HUES6 (cell line): ENCODE measurements around the gene HOXA2.

Source experiments
- H3K27ac ChIP-seq: 2 replicates; pipeline ENCODE4 v1.7.0; 2013; ENCODE audit warnings: low read depth, mild to moderate bottlenecking, low read length, inconsistent platforms
- H3K27me3 ChIP-seq: 2 replicates; pipeline ENCODE4 v1.6.1; 2013; ENCODE audit warnings: low read length; ENCODE audit not compliant: control insufficient read depth, insufficient read depth
- H3K36me3 ChIP-seq: 2 replicates; pipeline ENCODE4 v1.6.1; 2013; ENCODE audit warnings: low read length; ENCODE audit not compliant: control insufficient read depth, insufficient read depth
- H3K4me1 ChIP-seq: 2 replicates; pipeline ENCODE4 v1.6.1; 2013; ENCODE audit warnings: low read length; ENCODE audit not compliant: control insufficient read depth, insufficient read depth
- H3K4me3 ChIP-seq: 2 replicates; pipeline ENCODE4 v1.5.1; 2013; ENCODE audit warnings: low read depth, low read length
- H3K9ac ChIP-seq: one replicate; pipeline ENCODE4 v1.6.1; 2013; ENCODE audit warnings: mild to moderate bottlenecking, low read length
- H3K9me3 ChIP-seq: 2 replicates; pipeline ENCODE4 v1.6.1; 2013; ENCODE audit warnings: low read depth, low read length; ENCODE audit not compliant: control insufficient read depth, insufficient read depth

Gene HOXA2

GRCh38 chr7:27092819-27093110, 9.7 kb downstream of the HOXA2 start:
- peak overlapping the region; percentile 18 for H3K9ac ChIP-seq
- no peaks in the 10 kb centered on the region for H3K36me3 ChIP-seq
- H3K4me3 ChIP-seq = peak overlapping the region; percentile 26; the same call in 1 of the 2 replicates
- peaks cover 55% of the 10 kb centered on the region for H3K4me1 ChIP-seq
- H3K27ac ChIP-seq = peak overlapping the region; percentile 36; the same call in 1 of the 2 replicates
- H3K27me3 ChIP-seq = peaks cover 99% of the 10 kb centered on the region
- no peaks in the 10 kb centered on the region for H3K9me3 ChIP-seq

GRCh38 chr7:27091941-27092818, 10.3 kb downstream of the HOXA2 start:
- H3K9ac ChIP-seq = peak overlapping the region; percentile 18
- H3K4me1 ChIP-seq = peaks cover 51% of the 10 kb centered on the region
- peak overlapping the region; percentile 36; the same call in 1 of the 2 replicates for H3K27ac ChIP-seq
- no peaks in the 10 kb centered on the region for H3K36me3 ChIP-seq
- H3K27me3 ChIP-seq = peaks cover 99% of the 10 kb centered on the region
- no peaks in the 10 kb centered on the region for H3K9me3 ChIP-seq
- H3K4me3 ChIP-seq = peak overlapping the region; percentile 26; the same call in 1 of the 2 replicates

GRCh38 chr7:27091105-27091504, 11.4 kb downstream of the HOXA2 start:
- H3K27me3 ChIP-seq = peaks cover 88% of the 10 kb centered on the region
- H3K36me3 ChIP-seq = no peaks in the 10 kb centered on the region
- no peaks in the 10 kb centered on the region for H3K9me3 ChIP-seq
- H3K4me1 ChIP-seq = peaks cover 48% of the 10 kb centered on the region
- peak overlapping the region; percentile 3; the same call in 1 of the 2 replicates for H3K27ac ChIP-seq
- peak overlapping the region; percentile 6 for H3K9ac ChIP-seq
- peak overlapping the region; percentile 16; the same call in 1 of the 2 replicates for H3K4me3 ChIP-seq

- Histone ChIP-seq H3K4me1 (peaks cover 31% of the 10 kb centered on the region), H3K9me3 (no peaks in the 10 kb centered on the region), H3K4me3 (no peak overlapping the region), H3K9ac (no peak overlapping the region), H3K27me3 (peaks cover 59% of the 10 kb centered on the region), H3K36me3 (no peaks in the 10 kb centered on the region), H3K27ac (no peak overlapping the region)
Measured at GRCh38 chr7:27088002-27088922, 14.2 kb downstream of the HOXA2 start.

GRCh38 chr7:27083646-27084045, 18.8 kb downstream of the HOXA2 start:
- Histone ChIP-seq H3K9me3 (no peaks in the 10 kb centered on the region), H3K27ac (no peak overlapping the region), H3K4me1 (peaks cover 12% of the 10 kb centered on the region), H3K9ac (no peak overlapping the region), H3K27me3 (peaks cover 14% of the 10 kb centered on the region), H3K4me3 (no peak overlapping the region), H3K36me3 (no peaks in the 10 kb centered on the region)

GRCh38 chr7:27082171-27082570, 20.3 kb downstream of the HOXA2 start:
- Histone ChIP-seq H3K27me3 (no peaks in the 10 kb centered on the region; the same call in 1 of the 2 replicates), H3K27ac (no peak overlapping the region), H3K4me3 (no peak overlapping the region), H3K9me3 (no peaks in the 10 kb centered on the region), H3K9ac (no peak overlapping the region), H3K36me3 (no peaks in the 10 kb centered on the region), H3K4me1 (peaks cover 12% of the 10 kb centered on the region)

- Histone ChIP-seq H3K4me3 (no peak overlapping the region), H3K9me3 (0 out of 2 replicates have a peak, but pooled peaks cover 3% of the 10 kb centered on the region), H3K9ac (no peak overlapping the region), H3K27ac (no peak overlapping the region), H3K4me1 (peaks cover 12% of the 10 kb centered on the region), H3K36me3 (no peaks in the 10 kb centered on the region), H3K27me3 (no peaks in the 10 kb centered on the region)
Measured at GRCh38 chr7:27080844-27081436, 21.5 kb downstream of the HOXA2 start.

- no peaks in the 10 kb centered on the region for H3K27me3 ChIP-seq
- no peak overlapping the region for H3K4me3 ChIP-seq
- H3K9me3 ChIP-seq = peaks cover 6% of the 10 kb centered on the region; the same call in 1 of the 2 replicates
- H3K27ac ChIP-seq = no peak overlapping the region
- no peak overlapping the region for H3K9ac ChIP-seq
- peaks cover 12% of the 10 kb centered on the region for H3K4me1 ChIP-seq
- no peaks in the 10 kb centered on the region for H3K36me3 ChIP-seq
Measured at GRCh38 chr7:27079234-27079975, 23.1 kb downstream of the HOXA2 start.

DNA sequence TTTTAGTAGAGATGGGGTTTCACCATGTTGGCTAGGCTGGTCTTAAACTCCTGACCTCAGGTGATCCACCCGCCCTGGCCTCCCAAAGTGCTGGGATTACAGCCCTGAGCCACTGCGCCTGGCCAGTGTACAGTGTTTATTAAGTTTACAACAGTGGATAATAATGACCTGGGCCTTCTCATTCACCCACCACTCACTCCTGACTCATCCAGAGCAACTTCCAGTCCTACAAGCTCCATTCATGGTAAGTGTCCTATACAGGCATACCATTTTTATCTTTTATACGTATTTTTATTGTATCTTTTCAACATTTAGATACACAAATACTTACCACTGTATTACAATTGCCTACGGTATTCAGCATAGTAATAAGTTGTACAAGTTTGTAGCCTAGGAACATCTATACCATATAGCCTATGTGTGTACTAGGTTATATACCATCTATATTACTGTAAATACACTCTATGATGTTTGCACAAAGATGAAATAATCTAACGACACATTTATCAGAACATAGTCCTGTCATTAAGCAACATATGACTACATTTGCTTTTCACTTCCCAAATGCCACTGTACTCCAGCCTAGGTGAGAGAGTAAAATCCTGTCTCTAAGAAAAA, 23.8 kb downstream of the HOXA2 start:
- no peak overlapping the region for H3K4me3 ChIP-seq
- H3K36me3 ChIP-seq = no peaks in the 10 kb centered on the region
- no peaks in the 10 kb centered on the region for H3K27me3 ChIP-seq
- H3K4me1 ChIP-seq = peaks cover 12% of the 10 kb centered on the region
- no peak overlapping the region for H3K9ac ChIP-seq
- no peak overlapping the region for H3K27ac ChIP-seq
- peaks cover 6% of the 10 kb centered on the region; the same call in 1 of the 2 replicates for H3K9me3 ChIP-seq

DNA sequence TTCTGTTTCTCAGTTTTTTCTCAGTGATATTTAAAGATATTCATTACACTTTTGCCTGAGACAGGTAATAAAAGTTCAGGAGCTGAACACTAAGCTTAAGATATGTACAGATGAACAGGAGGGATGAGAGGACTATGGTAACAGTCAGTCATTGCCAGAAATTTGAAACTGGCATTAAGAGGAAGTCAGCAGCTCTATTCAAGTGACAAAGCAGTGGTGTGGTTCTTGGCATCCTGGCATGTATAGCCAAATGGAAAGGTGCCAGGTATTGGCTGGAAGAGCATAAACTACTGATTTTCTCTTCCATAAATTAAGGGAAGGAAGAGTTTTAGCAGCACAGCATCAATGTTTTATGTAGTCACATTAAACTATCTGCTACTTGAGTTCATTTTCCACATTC, 29.4 kb downstream of the HOXA2 start:
- Histone ChIP-seq H3K4me3 (no peak overlapping the region), H3K9me3 (peaks cover 6% of the 10 kb centered on the region; the same call in 1 of the 2 replicates), H3K27me3 (no peaks in the 10 kb centered on the region), H3K9ac (no peak overlapping the region), H3K4me1 (no peaks in the 10 kb centered on the region), H3K36me3 (no peaks in the 10 kb centered on the region), H3K27ac (no peak overlapping the region)
